RPMI8226 (cell line): ENCODE measurements around the gene PDE1A.

ENCODE experiments used
- DNase-seq: peaks from one replicate; pipeline ENCODE4 v3.0.0-alpha.2; 2015

Gene PDE1A

GRCh38 chr2:182426918-182427240, at the start of gene PDE1A:
TSS of gene PDE1A (minus strand) at chr2:182427036.
- DNase-seq = no peak

- DNase-seq = no peak
These were observed 46.8 kb upstream of the PDE1A start for GRCh38 chr2:182473635-182474034.

- no peak for DNase-seq
These were observed 36.9 kb upstream of the PDE1A start for GRCh38 chr2:182463760-182464159.

- DNase-seq = no peak
These were observed 29.9 kb upstream of the PDE1A start for GRCh38 chr2:182456784-182457183.

GRCh38 chr2:182452456-182452990, 25.7 kb upstream of the PDE1A start:
- no peak for DNase-seq

- no peak for DNase-seq
These were observed 21.5 kb upstream of the PDE1A start for GRCh38 chr2:182448371-182448770.

- no peak for DNase-seq
These were observed 21.0 kb upstream of the PDE1A start for GRCh38 chr2:182447863-182448262.

GRCh38 chr2:182447163-182447562, 20.3 kb upstream of the PDE1A start:
- no peak for DNase-seq

- DNase-seq = no peak
These were observed 19.3 kb upstream of the PDE1A start for GRCh38 chr2:182446087-182446486.

- no peak for DNase-seq
These were observed 18.6 kb upstream of the PDE1A start for GRCh38 chr2:182445391-182445965.

GRCh38 chr2:182444806-182445205, 18.0 kb upstream of the PDE1A start:
- no peak for DNase-seq

- no peak for DNase-seq
These were observed 17.3 kb upstream of the PDE1A start for GRCh38 chr2:182444170-182444569.

GRCh38 chr2:182436252-182436651, 9.4 kb upstream of the PDE1A start:
- DNase-seq = no peak

- DNase-seq = no peak
These were observed 8.9 kb upstream of the PDE1A start for GRCh38 chr2:182435754-182436153.

GRCh38 chr2:182432051-182432450, 5.2 kb upstream of the PDE1A start:
- no peak for DNase-seq

- DNase-seq = no peak
These were observed 1.6 kb upstream of the PDE1A start for GRCh38 chr2:182428476-182428875.

GRCh38 chr2:182426082-182426917, 536 bp downstream of the PDE1A start:
- no peak for DNase-seq

GRCh38 chr2:182422864-182423263, 4.0 kb downstream of the PDE1A start:
- DNase-seq = no peak

GRCh38 chr2:182420669-182421068, 6.2 kb downstream of the PDE1A start:
- no peak for DNase-seq

- no peak for DNase-seq
These were observed 10.0 kb downstream of the PDE1A start for GRCh38 chr2:182416861-182417260.

GRCh38 chr2:182416191-182416590, 10.6 kb downstream of the PDE1A start:
- no peak for DNase-seq

- DNase-seq = no peak
These were observed 11.1 kb downstream of the PDE1A start for GRCh38 chr2:182415771-182416170.

- no peak for DNase-seq
These were observed 14.0 kb downstream of the PDE1A start for GRCh38 chr2:182412858-182413257.

GRCh38 chr2:182410120-182410519, 16.7 kb downstream of the PDE1A start:
- no peak for DNase-seq

GRCh38 chr2:182406221-182406620, 20.6 kb downstream of the PDE1A start:
- DNase-seq = no peak
